Fibroblast of villous mesenchyme (primary cell): ENCODE measurements around the gene ST3GAL5. TPM values are rescaled to one million over a fixed set of nuclear protein-coding genes. Genes with fewer than 3 reads are reported as not detected.
A peak's percentile ranks its signal among the peaks of the same experiment; 100 is the strongest.

Source experiments
- DNase-seq: peaks from one replicate; pipeline ENCODE4 v3.0.0-alpha.2; 2010; ENCODE audit warnings: low read depth
- H3K4me3 ChIP-seq: 2 replicates; pipeline ENCODE4 v1.5.1; 2011; ENCODE audit warnings: low read depth, mild to moderate bottlenecking, low read length
- total RNA-seq: library from RNA; depleted of rRNA; stranded (reverse); fragments of >200 nt; gene quantifications from 2 replicates; pipeline ENCODE4 v1.2.3, GENCODE V29; 2012
- TF ChIP-seq, protein P1 (sequence below): IDR thresholded peaks from 2 replicates; pipeline ENCODE4 v1.5.1; 2012; ENCODE audit warnings: low read depth, mild to moderate bottlenecking, low read length; ENCODE audit not compliant: insufficient read depth

ST3GAL5 gene
- total RNA-seq, 1 donor = 27.6 TPM

DNA sequence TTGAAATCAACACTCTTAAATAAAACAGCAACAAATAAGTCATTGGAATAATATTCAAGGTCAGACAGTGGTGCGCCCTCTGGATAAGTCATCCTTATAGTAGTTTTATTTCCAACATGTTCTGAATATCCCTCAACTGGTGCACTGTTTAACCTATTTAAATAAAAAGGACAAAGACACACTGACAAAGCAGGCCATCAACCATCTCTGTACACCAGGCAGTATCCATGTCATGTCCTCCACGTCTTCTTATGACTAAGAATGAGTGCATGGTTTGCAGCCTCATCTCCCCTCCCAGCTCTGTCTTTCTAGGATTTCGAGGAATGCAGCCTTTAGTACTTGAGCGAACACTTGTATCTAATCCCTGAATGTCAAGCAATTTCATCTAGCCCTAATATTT lies 42.4 kb downstream of the ST3GAL5 start:
- TF ChIP-seq, protein P1, sequence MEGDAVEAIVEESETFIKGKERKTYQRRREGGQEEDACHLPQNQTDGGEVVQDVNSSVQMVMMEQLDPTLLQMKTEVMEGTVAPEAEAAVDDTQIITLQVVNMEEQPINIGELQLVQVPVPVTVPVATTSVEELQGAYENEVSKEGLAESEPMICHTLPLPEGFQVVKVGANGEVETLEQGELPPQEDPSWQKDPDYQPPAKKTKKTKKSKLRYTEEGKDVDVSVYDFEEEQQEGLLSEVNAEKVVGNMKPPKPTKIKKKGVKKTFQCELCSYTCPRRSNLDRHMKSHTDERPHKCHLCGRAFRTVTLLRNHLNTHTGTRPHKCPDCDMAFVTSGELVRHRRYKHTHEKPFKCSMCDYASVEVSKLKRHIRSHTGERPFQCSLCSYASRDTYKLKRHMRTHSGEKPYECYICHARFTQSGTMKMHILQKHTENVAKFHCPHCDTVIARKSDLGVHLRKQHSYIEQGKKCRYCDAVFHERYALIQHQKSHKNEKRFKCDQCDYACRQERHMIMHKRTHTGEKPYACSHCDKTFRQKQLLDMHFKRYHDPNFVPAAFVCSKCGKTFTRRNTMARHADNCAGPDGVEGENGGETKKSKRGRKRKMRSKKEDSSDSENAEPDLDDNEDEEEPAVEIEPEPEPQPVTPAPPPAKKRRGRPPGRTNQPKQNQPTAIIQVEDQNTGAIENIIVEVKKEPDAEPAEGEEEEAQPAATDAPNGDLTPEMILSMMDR = no peak
- peak; percentile 51 for DNase-seq

GRCh38 chr2:85844486-85844885 lies 44.3 kb downstream of the ST3GAL5 start:
- H3K4me3 ChIP-seq = no peak overlapping the region
- peak; percentile 53 for DNase-seq
- TF ChIP-seq, protein P1 = no peak

More for the DNA sequence above, 42.4 kb downstream of the ST3GAL5 start:
- no peak overlapping the region for H3K4me3 ChIP-seq

DNA sequence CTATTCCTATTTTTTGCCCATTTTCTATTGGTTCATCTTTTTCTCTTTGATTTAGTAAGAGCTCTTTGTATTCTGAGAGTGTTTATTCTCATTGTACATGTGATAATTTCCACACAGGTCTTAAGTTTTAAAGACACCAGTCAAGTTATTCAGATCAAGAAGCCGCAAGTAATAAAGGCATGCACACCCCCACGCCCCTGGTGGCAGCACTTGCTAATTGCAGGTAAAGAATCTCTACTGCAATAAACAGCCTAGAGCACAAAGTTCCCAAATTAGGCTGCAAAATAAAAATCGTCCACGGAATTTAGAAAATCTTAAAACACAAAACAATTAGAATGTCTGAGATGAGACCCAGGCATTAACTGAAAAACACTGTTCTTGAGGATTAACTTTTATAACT lies 45.2 kb downstream of the ST3GAL5 start:
- TF ChIP-seq, protein P1 = peak; percentile 46
- no peak for DNase-seq
- H3K4me3 ChIP-seq = no peak overlapping the region

GRCh38 chr2:85840091-85840490 lies 48.7 kb downstream of the ST3GAL5 start:
- TF ChIP-seq, protein P1 = no peak
- DNase-seq = no peak
- no peak overlapping the region for H3K4me3 ChIP-seq

- DNase-seq = no peak
- TF ChIP-seq, protein P1 = no peak
- H3K4me3 ChIP-seq = no peak overlapping the region
Measured at GRCh38 chr2:85839461-85839860, 49.3 kb downstream of the ST3GAL5 start.

- TF ChIP-seq, protein P1 = no peak
- DNase-seq = no peak
Measured at GRCh38 chr2:85838641-85839040, 50.1 kb downstream of the ST3GAL5 start.

GRCh38 chr2:85838181-85838580 lies 50.6 kb downstream of the ST3GAL5 start:
- no peak for DNase-seq
- TF ChIP-seq, protein P1 = no peak
- H3K4me3 ChIP-seq = no peak overlapping the region

More at GRCh38 chr2:85838641-85839040, 50.1 kb downstream of the ST3GAL5 start:
- no peak overlapping the region for H3K4me3 ChIP-seq
